Stimulated activated effector memory CD8-positive, alpha-beta T cell treated with anti-CD3 and anti-CD28 coated beads, Interleukin-12 subunit alpha, Interleukin-12 subunit beta, amount 100 ng/mL, for 72 hours (primary cell): ENCODE measurements around the gene ANTXR1.
"Not testable (repeated sequence)": the region's sequence is repeated elsewhere in the genome, so short reads cannot be mapped to it uniquely, and the experiment has no call there.

Experiments
- ATAC-seq: fragments of 150-1000 bp; cut with Tn5 transposase; 2 replicates; pipeline ENCODE4 v1.10.0; 2021
- DNase-seq, 2 donors: peaks; one replicate each; pipeline ENCODE4 v3.0.0; 2021 to 2022; ENCODE audit warnings: low spot score in 2 of 2
- H3K27ac Mint-ChIP-seq: one replicate; pipeline ENCODE4 v1.8.0; 2022; ENCODE audit warnings: mild to moderate bottlenecking, mixed read lengths
- H3K36me3 Mint-ChIP-seq: one replicate; pipeline ENCODE4 v1.8.0; 2022; ENCODE audit warnings: mild to moderate bottlenecking, mixed read lengths
- H3K4me1 Mint-ChIP-seq: one replicate; pipeline ENCODE4 v1.8.0; 2022; ENCODE audit warnings: mixed read lengths
- H3K4me3 Mint-ChIP-seq: one replicate; pipeline ENCODE4 v1.8.0; 2022; ENCODE audit warnings: mild to moderate bottlenecking, mixed read lengths
- H3K9me3 Mint-ChIP-seq: one replicate; pipeline ENCODE4 v1.8.0; 2022; ENCODE audit warnings: mixed read lengths

ANTXR1 gene

GRCh38 chr2:69171116-69171896, 158.3 kb downstream of the ANTXR1 start:
- H3K4me1 Mint-ChIP-seq, result no peaks in the 10 kb centered on the region
- H3K27ac Mint-ChIP-seq, result no peak overlapping the region

GRCh38 chr2:69171897-69172525, 159.0 kb downstream of the ANTXR1 start:
- no peak overlapping the region for H3K27ac Mint-ChIP-seq
- no peaks in the 10 kb centered on the region for H3K9me3 Mint-ChIP-seq
- no peak overlapping the region for H3K4me3 Mint-ChIP-seq
- DNase-seq, result no peak
- no peaks in the 10 kb centered on the region for H3K36me3 Mint-ChIP-seq
- ATAC-seq, result no peak
- H3K4me1 Mint-ChIP-seq, result no peaks in the 10 kb centered on the region

More at GRCh38 chr2:69171116-69171896, 158.3 kb downstream of the ANTXR1 start:
- Mint-ChIP-seq H3K36me3 (no peaks in the 10 kb centered on the region), H3K9me3 (no peaks in the 10 kb centered on the region), H3K4me3 (no peak overlapping the region)
- DNase-seq (no peak), ATAC-seq (no peak)

- Mint-ChIP-seq H3K36me3 (no peaks in the 10 kb centered on the region), H3K27ac (no peak overlapping the region), H3K4me1 (peaks cover 8% of the 10 kb centered on the region), H3K9me3 (no peaks in the 10 kb centered on the region), H3K4me3 (no peak overlapping the region)
- ATAC-seq (no peak), DNase-seq (no peak)
Measured at GRCh38 chr2:69173706-69174105, 160.7 kb downstream of the ANTXR1 start.

- ATAC-seq, H3K4me1 Mint-ChIP-seq, H3K4me3 Mint-ChIP-seq, H3K27ac Mint-ChIP-seq, DNase-seq, H3K9me3 Mint-ChIP-seq, H3K36me3 Mint-ChIP-seq: not testable (repeated sequence)
Measured at GRCh38 chr2:69174211-69174610, 161.2 kb downstream of the ANTXR1 start.

GRCh38 chr2:69175790-69176715, 163.1 kb downstream of the ANTXR1 start:
- DNase-seq (no peak), ATAC-seq (no peak)
- Mint-ChIP-seq H3K36me3 (no peaks in the 10 kb centered on the region), H3K4me1 (peaks cover 8% of the 10 kb centered on the region), H3K9me3 (no peaks in the 10 kb centered on the region), H3K27ac (no peak overlapping the region), H3K4me3 (no peak overlapping the region)

- ATAC-seq (no peak), DNase-seq (no peak)
- H3K27ac Mint-ChIP-seq, result no peak overlapping the region
- no peaks in the 10 kb centered on the region for H3K36me3 Mint-ChIP-seq
- peaks cover 8% of the 10 kb centered on the region for H3K4me1 Mint-ChIP-seq
- no peak overlapping the region for H3K4me3 Mint-ChIP-seq
- H3K9me3 Mint-ChIP-seq, result no peaks in the 10 kb centered on the region
Measured at GRCh38 chr2:69177063-69177771, 164.2 kb downstream of the ANTXR1 start.

- Mint-ChIP-seq H3K27ac (no peak overlapping the region), H3K9me3 (no peaks in the 10 kb centered on the region), H3K4me1 (peaks cover 8% of the 10 kb centered on the region), H3K36me3 (no peaks in the 10 kb centered on the region), H3K4me3 (no peak overlapping the region)
- DNase-seq, result no peak
- peak; percentile 65 for ATAC-seq
Measured at GRCh38 chr2:69177785-69178636, 165.0 kb downstream of the ANTXR1 start.

GRCh38 chr2:69178756-69179155, 165.8 kb downstream of the ANTXR1 start:
- Mint-ChIP-seq H3K4me1 (peaks cover 8% of the 10 kb centered on the region), H3K27ac (no peak overlapping the region)
- no peak for DNase-seq

GRCh38 chr2:69180227-69180626, 167.2 kb downstream of the ANTXR1 start:
- Mint-ChIP-seq H3K36me3 (no peaks in the 10 kb centered on the region), H3K4me3 (no peak overlapping the region), H3K4me1 (peaks cover 8% of the 10 kb centered on the region), H3K9me3 (no peaks in the 10 kb centered on the region), H3K27ac (no peak overlapping the region)
- ATAC-seq, result no peak
- no peak for DNase-seq

More at GRCh38 chr2:69178756-69179155, 165.8 kb downstream of the ANTXR1 start:
- no peak overlapping the region for H3K4me3 Mint-ChIP-seq
- H3K9me3 Mint-ChIP-seq, result no peaks in the 10 kb centered on the region
- no peaks in the 10 kb centered on the region for H3K36me3 Mint-ChIP-seq
- no peak for ATAC-seq

GRCh38 chr2:69180974-69181373, 168.0 kb downstream of the ANTXR1 start:
- Mint-ChIP-seq H3K36me3 (no peaks in the 10 kb centered on the region), H3K27ac (no peak overlapping the region), H3K4me1 (peaks cover 8% of the 10 kb centered on the region), H3K9me3 (no peaks in the 10 kb centered on the region), H3K4me3 (no peak overlapping the region)
- no peak for ATAC-seq
- no peak for DNase-seq

GRCh38 chr2:69181806-69182427, 168.9 kb downstream of the ANTXR1 start:
- no peak for ATAC-seq
- no peak overlapping the region for H3K27ac Mint-ChIP-seq
- H3K9me3 Mint-ChIP-seq, result no peaks in the 10 kb centered on the region
- no peak for DNase-seq
- no peaks in the 10 kb centered on the region for H3K36me3 Mint-ChIP-seq
- no peak overlapping the region for H3K4me3 Mint-ChIP-seq
- peaks cover 8% of the 10 kb centered on the region for H3K4me1 Mint-ChIP-seq

GRCh38 chr2:69183659-69184058, 170.7 kb downstream of the ANTXR1 start:
- Mint-ChIP-seq H3K36me3 (no peaks in the 10 kb centered on the region), H3K4me3 (no peak overlapping the region), H3K27ac (no peak overlapping the region), H3K9me3 (no peaks in the 10 kb centered on the region), H3K4me1 (no peaks in the 10 kb centered on the region)
- ATAC-seq (no peak), DNase-seq (no peak)

GRCh38 chr2:69184224-69184623, 171.2 kb downstream of the ANTXR1 start:
- Mint-ChIP-seq H3K9me3 (no peaks in the 10 kb centered on the region), H3K36me3 (no peaks in the 10 kb centered on the region), H3K4me3 (no peak overlapping the region), H3K27ac (no peak overlapping the region), H3K4me1 (no peaks in the 10 kb centered on the region)
- DNase-seq (no peak), ATAC-seq (no peak)

- no peak overlapping the region for H3K27ac Mint-ChIP-seq
- H3K36me3 Mint-ChIP-seq, result no peaks in the 10 kb centered on the region
- no peaks in the 10 kb centered on the region for H3K9me3 Mint-ChIP-seq
- DNase-seq, result no peak
- ATAC-seq, result no peak
- no peak overlapping the region for H3K4me3 Mint-ChIP-seq
- no peaks in the 10 kb centered on the region for H3K4me1 Mint-ChIP-seq
Measured at GRCh38 chr2:69185807-69186206, 172.8 kb downstream of the ANTXR1 start.
